ENCODE measurements around the gene KCNAB2. TPM values are rescaled to one million over a fixed set of nuclear protein-coding genes. Genes with fewer than 3 reads are reported as not detected.

Gene KCNAB2
- total RNA-seq, 2 donors from 2014 or later: 9.3 to 14.3 TPM

GRCh38 chr1:6003568-6004411 is 41.9 kb upstream of the KCNAB2 start:
- no peak for DNase-seq (ENCODE audit: low spot score)
- no peaks in the 10 kb centered on the region for H3K27me3 ChIP-seq
- H3K4me3 ChIP-seq: no peak overlapping the region
- peaks cover 0 to 25% of the 10 kb centered on the region in 2 donors for H3K4me1 ChIP-seq
- TF ChIP-seq, protein P1, sequence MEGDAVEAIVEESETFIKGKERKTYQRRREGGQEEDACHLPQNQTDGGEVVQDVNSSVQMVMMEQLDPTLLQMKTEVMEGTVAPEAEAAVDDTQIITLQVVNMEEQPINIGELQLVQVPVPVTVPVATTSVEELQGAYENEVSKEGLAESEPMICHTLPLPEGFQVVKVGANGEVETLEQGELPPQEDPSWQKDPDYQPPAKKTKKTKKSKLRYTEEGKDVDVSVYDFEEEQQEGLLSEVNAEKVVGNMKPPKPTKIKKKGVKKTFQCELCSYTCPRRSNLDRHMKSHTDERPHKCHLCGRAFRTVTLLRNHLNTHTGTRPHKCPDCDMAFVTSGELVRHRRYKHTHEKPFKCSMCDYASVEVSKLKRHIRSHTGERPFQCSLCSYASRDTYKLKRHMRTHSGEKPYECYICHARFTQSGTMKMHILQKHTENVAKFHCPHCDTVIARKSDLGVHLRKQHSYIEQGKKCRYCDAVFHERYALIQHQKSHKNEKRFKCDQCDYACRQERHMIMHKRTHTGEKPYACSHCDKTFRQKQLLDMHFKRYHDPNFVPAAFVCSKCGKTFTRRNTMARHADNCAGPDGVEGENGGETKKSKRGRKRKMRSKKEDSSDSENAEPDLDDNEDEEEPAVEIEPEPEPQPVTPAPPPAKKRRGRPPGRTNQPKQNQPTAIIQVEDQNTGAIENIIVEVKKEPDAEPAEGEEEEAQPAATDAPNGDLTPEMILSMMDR (IDR thresholded peaks at IDR 0.05): no peak
- H3K9me3 ChIP-seq: no peaks in the 10 kb centered on the region
- peak overlapping the region; percentile 83 to 85 for H3K27ac ChIP-seq
- H3K36me3 ChIP-seq: no peaks in the 10 kb centered on the region

GRCh38 chr1:6004412-6005123 is 41.1 kb upstream of the KCNAB2 start:
- TF ChIP-seq, protein P1 (IDR thresholded peaks at IDR 0.05): no peak
- Histone ChIP-seq H3K4me1 (peaks cover 0 to 25% of the 10 kb centered on the region in 2 donors), H3K27ac (no peak overlapping the region), H3K36me3 (no peaks in the 10 kb centered on the region), H3K9me3 (no peaks in the 10 kb centered on the region), H3K4me3 (no peak overlapping the region), H3K27me3 (no peaks in the 10 kb centered on the region)
- no peak for DNase-seq (ENCODE audit: low spot score)

DNA sequence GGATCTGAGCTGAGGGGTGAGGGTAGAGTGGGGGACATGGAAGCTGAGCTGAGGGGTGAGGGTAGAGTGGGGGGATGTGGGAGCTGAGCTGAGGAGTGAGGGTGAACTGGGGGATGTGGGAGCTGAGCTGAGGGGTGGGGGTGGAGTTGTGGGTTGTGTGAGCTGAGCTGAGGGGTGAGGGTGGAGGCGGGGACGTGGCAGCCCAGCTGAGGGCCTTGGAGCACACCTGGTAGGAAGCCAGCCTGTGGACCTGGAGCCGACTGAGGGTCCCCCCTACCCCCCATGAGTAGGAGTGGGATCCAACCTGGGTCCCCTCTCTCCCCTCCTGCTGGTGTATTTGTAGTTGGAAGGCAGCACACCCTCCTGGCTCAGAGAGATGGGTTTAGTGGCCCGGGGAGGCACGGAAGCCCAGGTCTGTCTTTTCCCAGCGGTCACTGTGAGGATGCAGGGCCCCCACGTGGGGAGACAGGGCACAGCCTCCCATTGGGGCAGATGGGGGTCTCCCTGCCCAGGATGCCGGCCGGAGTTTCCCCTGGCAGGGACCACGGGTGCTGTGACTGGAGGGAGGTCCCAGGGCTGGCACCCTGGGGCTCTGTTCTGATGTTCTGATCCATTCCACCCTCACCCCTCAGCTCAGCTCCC is 40.3 kb upstream of the KCNAB2 start:
- TF ChIP-seq, protein P1 (IDR thresholded peaks at IDR 0.05): no peak
- Histone ChIP-seq H3K4me1 (peaks cover 0 to 25% of the 10 kb centered on the region in 2 donors), H3K4me3 (no peak overlapping the region), H3K27me3 (no peaks in the 10 kb centered on the region), H3K9me3 (no peaks in the 10 kb centered on the region), H3K36me3 (no peaks in the 10 kb centered on the region), H3K27ac (no peak overlapping the region)
- no peak for DNase-seq (ENCODE audit: low spot score)

- peaks cover 0 to 16% of the 10 kb centered on the region in 2 donors for H3K4me1 ChIP-seq
- H3K27me3 ChIP-seq: no peaks in the 10 kb centered on the region
- TF ChIP-seq, protein P1 (IDR thresholded peaks at IDR 0.05): no peak
- no peaks in the 10 kb centered on the region for H3K36me3 ChIP-seq
- no peak for DNase-seq (ENCODE audit: low spot score)
- peak overlapping the region; percentile 44 to 71 for H3K27ac ChIP-seq
- no peak overlapping the region for H3K4me3 ChIP-seq
- no peaks in the 10 kb centered on the region for H3K9me3 ChIP-seq
Observed at GRCh38 chr1:6006882-6007281, 38.8 kb upstream of the KCNAB2 start.

- peaks cover 0 to 10% of the 10 kb centered on the region in 2 donors for H3K4me1 ChIP-seq
- no peak for DNase-seq (ENCODE audit: low spot score)
- TF ChIP-seq, protein P1 (IDR thresholded peaks at IDR 0.05): no peak
- H3K9me3 ChIP-seq: no peaks in the 10 kb centered on the region
- H3K27me3 ChIP-seq: no peaks in the 10 kb centered on the region
- peak overlapping the region; percentile 44 to 71 for H3K27ac ChIP-seq
- H3K36me3 ChIP-seq: no peaks in the 10 kb centered on the region
- H3K4me3 ChIP-seq: no peak overlapping the region
Observed at GRCh38 chr1:6007318-6008083, 38.2 kb upstream of the KCNAB2 start.
